HepG2 (cell line): ENCODE measurements around the gene TMEM222. TPM values are rescaled to one million over a fixed set of nuclear protein-coding genes. Genes with fewer than 3 reads are reported as not detected.

Experiments used
- ATAC-seq: fragments of 200-7000 bp; cut with Tn5 transposase; 3 replicates; pipeline ENCODE4 v1.9.1; 2020; ENCODE audit warnings: mild to moderate bottlenecking, moderate library complexity
- BruUV-seq: library from RNA; stranded (reverse); fragments of 400-500 nt; replicated peaks from 2 replicates; lab custom pipeline; 2021; lab: Mats Ljungman, UMichigan
- CTCF ChIA-PET: fragments of 300-600 bp; formaldehyde crosslinking; extraction: SDS; loops from one replicate; lab custom pipeline; 2021; ENCODE audit warnings: low total read pairs, inconsistent platforms, low intra/inter-chr PET ratio; lab: Yijun Ruan, JAX
- POLR2A ChIA-PET: fragments of 350-600 bp; sonication (Branson Sonifier 250); formaldehyde crosslinking; loops from one replicate; lab custom pipeline; 2020; ENCODE audit warnings: antibody characterized with exemption, inconsistent platforms; lab: Yijun Ruan, JAX
- DNase-seq: peaks from one replicate; pipeline ENCODE4 v3.0.0-alpha.2; 2015; ENCODE audit warnings: low spot score
- FAIRE-seq: peaks from 3 replicates; lab custom pipeline; 2011; peaks lifted over from hg19 to GRCh38; lab: Jason Lieb, UNC
- H2AFZ ChIP-seq: one replicate; pipeline ENCODE4 v1.6.1; 2011; ENCODE audit warnings: low read length, inconsistent platforms
- H3K27ac ChIP-seq: fragments of 300-600 bp; 3 replicates; pipeline ENCODE4 v1.8.0; 2011; ENCODE audit warnings: mixed run types, mild to moderate bottlenecking, mixed read lengths, low read length, inconsistent platforms; ENCODE audit not compliant: insufficient read depth; ENCODE audit errors: extremely low read length
- H3K27me3 ChIP-seq, 2 experiments: fragments of 200-600 bp in 1 of 2; 2 replicates in 1 of 2; 3 replicates in 1 of 2; pipeline versions ENCODE4 v1.6.0 to v1.8.0; 2011; ENCODE audit warnings: low read length in 2 of 2, mild to moderate bottlenecking in 2 of 2, moderate library complexity in 2 of 2, inconsistent platforms in 1 of 2; ENCODE audit not compliant: insufficient read depth in 2 of 2, control insufficient read depth in 1 of 2
- H3K36me3 ChIP-seq, 2 experiments: fragments of 200-600 bp in 1 of 2; replicated peaks in 1 of 2; 2 replicates in 1 of 2; 3 replicates in 1 of 2; pipeline versions ENCODE4 v1.5.1 to v1.8.0; 2011; ENCODE audit warnings: low read length in 2 of 2, inconsistent platforms in 1 of 2; ENCODE audit not compliant: insufficient read depth in 2 of 2, control insufficient read depth in 1 of 2
- H3K4me1 ChIP-seq: 2 replicates; pipeline ENCODE4 v1.5.1; 2012; ENCODE audit warnings: low read length, inconsistent platforms; ENCODE audit not compliant: insufficient read depth
- H3K4me2 ChIP-seq: 2 replicates; pipeline ENCODE4 v1.6.0; 2011; ENCODE audit warnings: low read depth, low read length, inconsistent platforms
- H3K4me3 ChIP-seq, 3 experiments: fragments of 200-600 bp in 1 of 3; sonication (generic), shearing (Covaris generic) in 1 of 3; replicated peaks in 1 of 3; 2 replicates each; pipeline ENCODE4 v1.5.1; 2011 to 2016; ENCODE audit warnings: low read length in 3 of 3, inconsistent platforms in 2 of 3, low read depth in 2 of 3, mild to moderate bottlenecking in 2 of 3, control low read depth in 1 of 3, mixed read lengths in 1 of 3; ENCODE audit not compliant: insufficient read depth in 1 of 3
- H3K79me2 ChIP-seq: one replicate; pipeline ENCODE4 v1.6.1; 2011; ENCODE audit warnings: low read length, inconsistent platforms; ENCODE audit not compliant: insufficient read depth
- H3K9ac ChIP-seq: 2 replicates; pipeline ENCODE4 v1.6.0; 2011; ENCODE audit warnings: mild to moderate bottlenecking, low read depth, low read length, inconsistent platforms; ENCODE audit not compliant: insufficient read depth
- H3K9me3 ChIP-seq: 2 replicates; pipeline ENCODE4 v1.5.1; 2012; ENCODE audit warnings: mild to moderate bottlenecking, low read length
- H4K20me1 ChIP-seq: 2 replicates; pipeline ENCODE4 v1.6.0; 2011; ENCODE audit warnings: inconsistent platforms, mild to moderate bottlenecking, low read length, moderate library complexity; ENCODE audit not compliant: insufficient read depth
- HNF4A ChIP-seq: sonication (generic); formaldehyde crosslinking; IDR thresholded peaks from 2 replicates; pipeline ENCODE4 v1.4.0; 2020; ENCODE audit warnings: missing genetic modification reagents
- HOXA3 ChIP-seq: sonication (generic); formaldehyde crosslinking; IDR thresholded peaks from 2 replicates; pipeline ENCODE4 v1.5.0; 2020; ENCODE audit warnings: missing genetic modification reagents
- NR1H2 ChIP-seq: sonication (generic); formaldehyde crosslinking; IDR thresholded peaks from 2 replicates; pipeline ENCODE4 v1.8.1; 2022; ENCODE audit warnings: low read depth, missing genetic modification reagents, borderline replicate concordance
- STAG1 ChIP-seq: sonication (generic); formaldehyde crosslinking; IDR thresholded peaks from 2 replicates; pipeline ENCODE4 v1.4.0; 2020; ENCODE audit warnings: missing genetic modification reagents
- TFE3 ChIP-seq: IDR thresholded peaks from 2 replicates; pipeline ENCODE4 v1.6.1; 2016
- ZBTB25 ChIP-seq: IDR thresholded peaks from 2 replicates; pipeline ENCODE4 v1.6.1; 2018; ENCODE audit warnings: missing genetic modification reagents
- ZNF414 ChIP-seq: sonication (generic); formaldehyde crosslinking; IDR thresholded peaks from 2 replicates; pipeline ENCODE4 v1.5.0; 2020; ENCODE audit warnings: missing genetic modification reagents
- WGBS: methylation state at CpG from one replicate; pipeline ENCODE4 v1.1.6; 2017; ENCODE audit warnings: low lambda C conversion rate; 5-methylcytosine and 5-hydroxymethylcytosine counted together
- in situ Hi-C: cut with HindIII; loops from 2 replicates; pipeline ENCODE4 v1.10.0; 2017; ENCODE audit warnings: low pct_unique_long_range_greater_than_20kb; ENCODE audit not compliant: extremely low pct_ligation_motif_present
- intact Hi-C: fragments of 100-400 bp; cut with micrococcal nuclease; formaldehyde crosslinking; loops from one replicate; pipeline ENCODE4 v1.10.0; 2022; ENCODE audit not compliant: unreplicated experiment
- polyA plus RNA-seq, 8 experiments: library from polyadenylated mRNA; depleted of rRNA in 3 of 8; stranded (reverse) in 7 of 8; unstranded in 1 of 8; fragments of >200 nt; fragmentation: Illumina TruSeq in 4 of 8; extraction: Trizol in 4 of 8; gene quantifications; 2 replicates each; pipeline versions ENCODE4 v1.2.1 to v1.2.3, GENCODE V29; 2011 to 2016; ENCODE audit warnings: low read depth in 4 of 8, missing spikeins in 1 of 8, mixed read lengths in 1 of 8; ENCODE audit not compliant: insufficient read depth in 1 of 8
- total RNA-seq, 5 experiments: library from RNA; depleted of rRNA; stranded (reverse); fragments of >200 nt; fragmentation: Illumina TruSeq; extraction: Trizol; gene quantifications; 2 replicates each; pipeline ENCODE4 v1.2.3, GENCODE V29; 2016; ENCODE audit warnings: low read depth in 1 of 5

The TMEM222 gene
- total and polyA plus RNA-seq, 2 of the 13 experiments (the other 11 are each of a cell fraction or from before 2014, with no cell fraction given): 22.7 to 29.6 TPM

GRCh38 chr1:27327964-27328363, 6.0 kb downstream of the TMEM222 start (continued):
- no peak for TF ChIP-seq STAG1 (CRISPR knock-in tag)
- TF ChIP-seq HNF4A (CRISPR knock-in tag): no peak

GRCh38 chr1:27330786-27331185, 8.8 kb downstream of the TMEM222 start:
- ChIA-PET CTCF (no interaction called here), POLR2A (interaction anchor here (1.0 kb wide), 1 partner anchor 12 kb away, joined by 3 read pairs; no protein-coding TSS in a partner anchor)
- peaks cover 17 to 81% of the 10 kb centered on the region in 2 experiments for H3K36me3 ChIP-seq
- no peak overlapping the region for H3K9ac ChIP-seq
- no peak overlapping the region for H2AFZ ChIP-seq
- no peak for TF ChIP-seq TFE3
- no peak for TF ChIP-seq ZBTB25 (CRISPR knock-in tag)
- no peak for TF ChIP-seq NR1H2 (CRISPR knock-in tag)
- TF ChIP-seq ZNF414 (CRISPR knock-in tag): no peak
- no peak for TF ChIP-seq HOXA3 (CRISPR knock-in tag)
- H3K27me3 ChIP-seq: no peaks in the 10 kb centered on the region
- H3K4me1 ChIP-seq: no peaks in the 10 kb centered on the region
- no peak for DNase-seq
- no peak overlapping the region for H3K4me3 ChIP-seq
- no peak overlapping the region for H3K4me2 ChIP-seq
- in situ Hi-C loops (no loop called here), intact Hi-C loops (no loop called here)
- peaks cover 14% of the 10 kb centered on the region for H3K79me2 ChIP-seq
- FAIRE-seq: no peak
- no peak overlapping the region for H3K27ac ChIP-seq
- no TSS peak for BruUV-seq
- H3K9me3 ChIP-seq: no peaks in the 10 kb centered on the region
- no peak for ATAC-seq
- 98% methylated on average over 8 of the region's 8 CpGs for WGBS
- no peaks in the 10 kb centered on the region for H4K20me1 ChIP-seq
